ENCODE results near the gene SERINC4.
"Not testable (repeated sequence)": the region's sequence is repeated elsewhere in the genome, so short reads cannot be mapped to it uniquely, and the experiment has no call there.

The SERINC4 gene

GRCh38 chr15:43808960-43809678 is 9.1 kb upstream of the SERINC4 start:
- H4K20me1 ChIP-seq (ENCODE audit: insufficient read depth, low read length): no peaks in the 10 kb centered on the region
- peaks cover 92% of the 10 kb centered on the region for H3K36me3 ChIP-seq (ENCODE audit: insufficient read depth, low read length)
- peaks cover 11% of the 10 kb centered on the region for H3F3A ChIP-seq (ENCODE audit: insufficient read depth, low read length)
- H3K9ac ChIP-seq (ENCODE audit: low read length): peak overlapping the region; percentile 42
- peak overlapping the region; percentile 93 for H3K27ac ChIP-seq (ENCODE audit: low read depth, low read length, poor library complexity, severe bottlenecking)
- H3K4me1 ChIP-seq (ENCODE audit: insufficient read depth, low read length, severe bottlenecking): peaks cover 33% of the 10 kb centered on the region
- H3K9me3 ChIP-seq (ENCODE audit: low read length): no peaks in the 10 kb centered on the region
- H2AFZ ChIP-seq (ENCODE audit: low read length): no peak overlapping the region
- H3K9me2 ChIP-seq (ENCODE audit: low read depth, low read length): no peaks in the 10 kb centered on the region
- no peak for TF ChIP-seq EZH2 (IDR thresholded peaks at IDR 0.05; ENCODE audit: borderline replicate concordance, low read length)
- no peak for TF ChIP-seq CTCF (IDR thresholded peaks at IDR 0.05; ENCODE audit: low read length)
- H3K4me2 ChIP-seq (ENCODE audit: low read length): peak overlapping the region; percentile 58
- H3K79me2 ChIP-seq (ENCODE audit: insufficient read depth, low read length): no peaks in the 10 kb centered on the region
- no peaks in the 10 kb centered on the region for H3K27me3 ChIP-seq (ENCODE audit: insufficient read depth, low read length)
- no peak overlapping the region for H3K4me3 ChIP-seq (ENCODE audit: low read depth, low read length, poor library complexity, severe bottlenecking)

- peak overlapping the region; percentile 58 for H3K4me2 ChIP-seq (ENCODE audit: low read length)
- no peak for TF ChIP-seq CTCF (IDR thresholded peaks at IDR 0.05; ENCODE audit: low read length)
- no peak for TF ChIP-seq EZH2 (IDR thresholded peaks at IDR 0.05; ENCODE audit: borderline replicate concordance, low read length)
- no peaks in the 10 kb centered on the region for H3K27me3 ChIP-seq (ENCODE audit: insufficient read depth, low read length)
- no peaks in the 10 kb centered on the region for H4K20me1 ChIP-seq (ENCODE audit: insufficient read depth, low read length)
- H3K4me1 ChIP-seq (ENCODE audit: insufficient read depth, low read length, severe bottlenecking): peaks cover 33% of the 10 kb centered on the region
- H3K4me3 ChIP-seq (ENCODE audit: low read depth, low read length, poor library complexity, severe bottlenecking): no peak overlapping the region
- no peaks in the 10 kb centered on the region for H3K9me3 ChIP-seq (ENCODE audit: low read length)
- no peak overlapping the region for H2AFZ ChIP-seq (ENCODE audit: low read length)
- H3F3A ChIP-seq (ENCODE audit: insufficient read depth, low read length): peaks cover 11% of the 10 kb centered on the region
- peak overlapping the region; percentile 93 for H3K27ac ChIP-seq (ENCODE audit: low read depth, low read length, poor library complexity, severe bottlenecking)
- no peaks in the 10 kb centered on the region for H3K9me2 ChIP-seq (ENCODE audit: low read depth, low read length)
- peak overlapping the region; percentile 30 for H3K9ac ChIP-seq (ENCODE audit: low read length)
- no peaks in the 10 kb centered on the region for H3K79me2 ChIP-seq (ENCODE audit: insufficient read depth, low read length)
- H3K36me3 ChIP-seq (ENCODE audit: insufficient read depth, low read length): peaks cover 92% of the 10 kb centered on the region
Observed at GRCh38 chr15:43808435-43808950, 8.5 kb upstream of the SERINC4 start.

GRCh38 chr15:43802676-43803075 is 2.7 kb upstream of the SERINC4 start:
- H2AFZ ChIP-seq (ENCODE audit: low read length); H3K27me3 ChIP-seq (ENCODE audit: insufficient read depth, low read length); H3K4me3 ChIP-seq (ENCODE audit: low read depth, low read length, poor library complexity, severe bottlenecking); H3F3A ChIP-seq (ENCODE audit: insufficient read depth, low read length); H3K9me3 ChIP-seq (ENCODE audit: low read length); H3K4me2 ChIP-seq (ENCODE audit: low read length); H3K9ac ChIP-seq (ENCODE audit: low read length); H3K9me2 ChIP-seq (ENCODE audit: low read depth, low read length); H4K20me1 ChIP-seq (ENCODE audit: insufficient read depth, low read length): not testable (repeated sequence)
- H3K4me1 ChIP-seq (ENCODE audit: insufficient read depth, low read length, severe bottlenecking): peaks cover 48% of the 10 kb centered on the region
- peak overlapping the region; percentile 98 for H3K27ac ChIP-seq (ENCODE audit: low read depth, low read length, poor library complexity, severe bottlenecking)
- H3K36me3 ChIP-seq (ENCODE audit: insufficient read depth, low read length): peaks cover 66% of the 10 kb centered on the region
- peaks cover 16% of the 10 kb centered on the region for H3K79me2 ChIP-seq (ENCODE audit: insufficient read depth, low read length)
